ENCODE measurements around the gene NDUFS3.
"Not testable (repeated sequence)": the region's sequence is repeated elsewhere in the genome, so short reads cannot be mapped to it uniquely, and the experiment has no call there.

NDUFS3 gene

DNA sequence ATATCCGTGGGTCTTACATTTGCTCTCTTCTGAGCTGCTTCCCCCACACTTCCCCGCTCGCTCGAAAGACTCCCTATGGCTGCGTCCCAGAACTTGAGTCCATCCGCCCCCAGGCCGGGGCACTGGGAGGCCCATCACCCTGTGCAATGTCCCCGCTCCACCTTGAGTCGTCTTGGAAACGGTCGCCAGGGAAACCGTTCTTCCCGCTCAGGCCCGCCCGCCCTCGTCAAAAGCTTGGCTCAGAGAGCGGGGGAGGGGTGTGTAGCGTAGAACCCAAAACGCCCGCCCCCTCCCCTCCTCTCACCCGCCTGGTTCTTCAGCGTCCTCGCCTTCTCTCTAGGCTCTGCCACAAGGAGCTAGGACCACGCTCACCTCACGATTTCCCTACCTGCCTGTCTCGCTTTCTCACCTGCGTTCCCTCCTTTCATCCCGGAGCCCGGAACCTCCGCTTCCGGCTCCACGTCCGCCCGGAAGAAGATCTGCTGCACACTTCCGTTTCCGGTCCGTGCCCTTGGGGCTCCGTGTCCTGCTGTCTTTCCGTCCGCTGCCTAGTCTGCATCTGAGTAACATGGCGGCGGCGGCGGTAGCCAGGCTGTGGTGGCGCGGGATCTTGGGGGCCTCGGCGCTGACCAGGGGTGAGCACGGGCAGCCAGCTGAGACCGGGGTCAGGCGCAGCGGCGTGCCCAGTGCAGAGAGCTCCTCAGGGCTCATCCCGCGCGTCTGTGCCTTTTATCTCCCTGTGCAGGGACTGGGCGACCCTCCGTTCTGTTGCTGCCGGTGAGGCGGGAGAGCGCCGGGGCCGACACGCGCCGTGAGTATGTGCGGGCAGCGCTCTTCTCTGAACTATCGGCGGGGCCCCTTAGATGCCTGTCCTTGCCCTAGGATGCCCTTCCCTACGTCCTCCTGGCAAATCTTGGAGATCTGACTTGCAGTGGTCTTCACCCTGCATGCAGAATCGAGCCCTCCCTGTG is at the start of gene NDUFS3, which contains the start of gene KBTBD4:
TSS of gene NDUFS3 (plus strand) at position 551 of the 971 bp plus-strand sequence. CDS start at position 569, 18 bp downstream.
TSS of gene KBTBD4 (minus strand) at position 447 of the 971 bp plus-strand sequence. CDS start at position 428, 19 bp downstream.
- peak; percentile 88 for DNase-seq

DNA sequence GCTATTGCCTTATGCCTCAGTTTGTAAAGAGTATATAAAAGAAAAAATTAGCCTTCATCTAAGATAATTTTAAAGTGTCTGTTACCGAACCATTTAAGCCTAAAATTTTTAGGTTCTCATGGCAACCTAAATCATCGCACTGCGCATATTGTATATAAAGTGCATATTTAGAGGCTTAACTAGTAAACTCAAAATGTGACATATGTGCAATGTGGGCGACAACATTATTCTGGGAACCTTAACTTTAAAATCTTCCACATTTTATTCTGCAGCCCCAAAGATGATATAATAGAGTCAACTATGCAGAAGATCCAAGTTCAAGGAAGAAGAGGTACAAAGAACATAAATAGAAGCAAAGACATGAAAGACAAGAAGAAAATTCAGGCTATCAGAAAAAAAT is 48.9 kb upstream of the NDUFS3 start:
- no peak for DNase-seq

DNA sequence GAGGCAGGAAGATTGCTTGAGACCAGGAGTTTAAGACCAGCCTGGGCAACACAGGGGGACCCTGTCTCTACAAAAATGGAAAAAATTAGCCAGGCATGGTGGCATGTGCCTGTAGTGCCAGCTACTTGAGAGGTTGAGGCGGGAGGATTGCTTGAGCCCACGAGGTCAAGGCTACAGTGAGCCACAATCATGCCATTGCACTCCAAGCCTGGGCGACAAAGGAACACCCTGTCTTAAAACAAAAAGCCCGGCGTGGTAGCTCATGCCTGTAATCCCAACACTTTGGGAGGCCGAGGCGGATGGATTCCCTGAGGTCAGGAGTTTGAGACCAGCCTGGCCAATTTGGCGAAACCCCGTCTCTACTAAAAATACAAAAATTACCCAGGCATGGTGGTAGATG is 48.2 kb upstream of the NDUFS3 start:
- DNase-seq: not testable (repeated sequence)

DNA sequence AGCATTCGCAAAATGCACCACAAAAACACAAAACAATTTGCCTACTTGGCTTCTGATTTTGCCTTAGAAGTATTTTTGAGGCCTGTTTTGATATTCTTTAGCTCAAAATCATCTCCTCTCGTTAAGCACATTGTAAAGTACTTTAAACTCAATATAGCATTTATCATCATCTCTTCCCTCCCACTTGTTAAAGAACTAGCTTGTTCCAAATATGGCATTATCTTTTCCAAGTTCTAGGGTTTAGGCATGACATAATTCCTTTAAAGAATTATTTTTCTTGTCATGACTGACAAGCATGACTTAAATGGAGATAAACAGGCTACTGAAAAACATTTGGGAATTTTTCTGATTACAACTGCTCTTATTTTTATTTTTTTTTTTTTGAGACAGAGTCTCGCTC is 47.2 kb upstream of the NDUFS3 start:
- DNase-seq: no peak

DNA sequence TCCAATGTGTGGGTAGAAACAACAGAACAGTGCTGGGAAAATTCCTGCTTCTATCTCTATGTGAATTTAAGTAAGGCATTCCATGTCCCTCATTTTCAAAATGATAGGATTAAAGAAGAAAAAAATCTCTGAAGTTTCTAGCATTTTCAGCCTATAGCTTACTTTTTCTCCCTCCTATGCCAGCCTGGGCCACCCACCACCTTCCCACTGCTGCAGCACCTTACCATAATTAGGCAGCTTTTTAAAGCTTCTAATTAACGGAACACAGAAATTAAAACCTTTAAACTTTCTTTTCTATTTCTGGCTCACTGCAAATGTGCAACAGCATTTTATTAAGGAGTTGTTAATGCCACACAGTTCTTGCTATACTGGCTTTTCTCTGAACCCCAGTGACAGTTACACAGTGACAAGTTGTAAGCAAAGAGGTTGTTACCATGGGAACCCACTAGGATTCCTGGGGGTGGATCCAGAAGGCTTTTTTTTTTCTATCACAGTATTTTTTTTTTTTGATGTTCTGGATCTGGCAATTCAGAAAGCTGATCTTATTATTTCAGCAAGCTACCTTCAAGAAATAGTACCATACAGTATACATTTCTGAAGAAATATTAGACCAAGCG is 46.2 kb upstream of the NDUFS3 start:
- no peak for DNase-seq

- DNase-seq: no peak
Measured at GRCh38 chr11:47533690-47534151, 45.2 kb upstream of the NDUFS3 start.

DNA sequence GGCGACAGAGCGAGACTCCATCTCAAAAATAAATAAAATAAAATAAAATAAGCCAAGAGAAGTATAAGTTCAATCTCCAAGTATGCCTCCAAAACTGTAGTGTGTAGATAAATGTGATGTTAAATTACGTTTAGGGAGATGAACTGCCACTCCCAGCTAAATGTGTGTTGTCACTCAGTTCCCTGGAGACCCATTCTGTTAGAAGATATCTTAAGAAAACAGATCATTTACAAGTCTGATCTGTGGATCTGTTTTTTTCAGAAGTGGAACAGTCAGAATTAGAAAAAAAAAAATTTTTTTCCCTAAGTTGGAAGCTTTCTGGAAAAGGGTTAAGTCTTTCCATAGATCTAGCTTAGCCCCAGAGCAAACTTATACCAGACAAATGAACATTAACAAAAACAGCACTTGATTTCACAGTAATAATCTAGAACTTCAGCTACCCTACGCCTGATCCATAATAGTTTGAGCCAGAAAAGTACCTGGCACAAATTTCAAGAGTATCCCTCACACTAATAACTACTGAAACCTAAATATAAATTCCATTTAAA is 44.1 kb upstream of the NDUFS3 start:
- no peak for DNase-seq

- DNase-seq: no peak
Measured at GRCh38 chr11:47536915-47537314, 42.0 kb upstream of the NDUFS3 start.

GRCh38 chr11:47538741-47539565 is 39.9 kb upstream of the NDUFS3 start:
- peak; percentile 75 for DNase-seq

GRCh38 chr11:47539681-47540039 is 39.2 kb upstream of the NDUFS3 start:
- no peak for DNase-seq

GRCh38 chr11:47541070-47541469 is 37.8 kb upstream of the NDUFS3 start:
- no peak for DNase-seq

- no peak for DNase-seq
Measured at GRCh38 chr11:47545298-47545697, 33.6 kb upstream of the NDUFS3 start.

DNA sequence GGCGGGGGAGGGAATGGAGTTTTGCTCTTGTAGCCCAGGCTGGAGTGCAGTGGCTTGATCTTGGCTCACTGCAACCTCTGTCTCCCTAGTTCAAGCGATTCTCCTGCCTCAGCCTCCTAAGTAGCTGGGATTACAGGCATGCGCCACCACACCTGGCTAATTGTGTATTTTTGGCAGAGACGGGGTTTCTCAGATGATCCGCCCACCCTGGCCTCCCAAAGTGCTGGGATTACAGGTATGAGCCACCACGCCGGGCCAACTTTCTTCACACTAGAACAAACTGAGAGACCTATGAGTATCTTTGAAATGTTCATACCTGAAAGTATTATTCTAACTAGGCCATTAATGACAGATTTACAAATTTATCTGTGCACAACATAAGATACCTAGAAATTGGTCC is 32.6 kb upstream of the NDUFS3 start:
- not testable (repeated sequence) for DNase-seq

GRCh38 chr11:47550288-47551047 is 28.4 kb upstream of the NDUFS3 start:
- DNase-seq: no peak

DNA sequence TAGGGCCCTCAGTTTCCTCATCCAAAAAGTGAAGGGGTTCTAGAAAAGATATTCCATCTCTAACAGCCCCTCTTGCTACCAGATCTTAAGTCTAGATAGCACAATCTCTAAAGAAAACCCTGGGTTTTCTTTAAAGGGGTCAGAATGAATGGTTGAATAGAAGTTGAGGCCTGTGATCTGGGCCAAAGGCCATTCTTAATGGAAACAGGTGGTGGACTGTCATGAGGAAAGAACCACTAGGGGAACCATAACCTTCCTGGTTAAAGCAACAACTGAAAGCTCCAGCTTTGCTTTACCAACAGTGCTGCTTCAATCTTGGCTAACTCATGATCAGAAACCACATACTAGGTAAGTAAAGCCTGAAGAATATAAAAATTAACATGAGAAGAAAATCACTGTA is 27.8 kb upstream of the NDUFS3 start:
- DNase-seq: no peak

- peak; percentile 18 for DNase-seq
Measured at GRCh38 chr11:47552056-47552565, 26.8 kb upstream of the NDUFS3 start.

GRCh38 chr11:47552566-47553405 is 26.1 kb upstream of the NDUFS3 start, which contains the start of gene CELF1:
Gene CELF1 (minus strand): TSS chr11:47553132. CDS start chr11:47499523, 53,609 bp downstream.
- peak; percentile 74 for DNase-seq

DNA sequence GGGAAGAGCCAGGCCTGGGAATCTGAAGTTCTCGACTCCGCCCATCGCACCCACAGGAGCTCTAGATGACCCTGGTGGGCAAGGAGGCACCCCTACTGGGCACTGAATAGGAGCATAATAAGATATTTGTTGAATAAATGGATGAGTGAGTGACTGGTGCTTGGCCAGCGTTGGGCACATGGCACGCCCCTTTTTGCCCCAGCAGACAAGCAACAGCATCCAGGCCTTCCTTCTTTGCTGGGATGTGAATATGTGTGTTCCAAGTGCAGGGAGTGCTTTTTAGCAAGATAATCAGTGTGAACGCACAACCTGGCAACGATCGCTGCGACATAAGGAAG is 25.5 kb upstream of the NDUFS3 start:
- no peak for DNase-seq

- DNase-seq: not testable (repeated sequence)
Measured at GRCh38 chr11:47557004-47557403, 21.9 kb upstream of the NDUFS3 start.

DNA sequence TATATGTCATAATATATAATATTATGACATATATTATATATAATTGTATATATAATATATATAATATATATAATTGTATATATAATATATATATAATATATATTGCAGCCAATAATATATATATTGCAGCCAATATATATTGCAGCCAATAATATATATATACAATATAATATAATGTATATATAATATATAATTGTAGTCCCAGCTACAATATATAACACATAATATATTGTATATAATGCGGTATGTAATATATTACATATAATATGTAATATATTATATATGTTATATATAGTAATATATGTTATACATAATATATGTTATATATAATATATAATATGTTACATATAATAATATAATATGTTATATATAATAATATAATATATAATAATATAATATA is 20.2 kb upstream of the NDUFS3 start:
- DNase-seq: no peak

- DNase-seq: no peak
Measured at GRCh38 chr11:47560426-47560825, 18.4 kb upstream of the NDUFS3 start.

All from DMS79 (cell line).